ENCODE data around the gene ELOVL1. TPM values are rescaled to one million over a fixed set of nuclear protein-coding genes. Genes with fewer than 3 reads are reported as not detected.

The ELOVL1 gene
- total RNA-seq, 2 donors from 2014 or later: 24.3 to 41.4 TPM

DNA sequence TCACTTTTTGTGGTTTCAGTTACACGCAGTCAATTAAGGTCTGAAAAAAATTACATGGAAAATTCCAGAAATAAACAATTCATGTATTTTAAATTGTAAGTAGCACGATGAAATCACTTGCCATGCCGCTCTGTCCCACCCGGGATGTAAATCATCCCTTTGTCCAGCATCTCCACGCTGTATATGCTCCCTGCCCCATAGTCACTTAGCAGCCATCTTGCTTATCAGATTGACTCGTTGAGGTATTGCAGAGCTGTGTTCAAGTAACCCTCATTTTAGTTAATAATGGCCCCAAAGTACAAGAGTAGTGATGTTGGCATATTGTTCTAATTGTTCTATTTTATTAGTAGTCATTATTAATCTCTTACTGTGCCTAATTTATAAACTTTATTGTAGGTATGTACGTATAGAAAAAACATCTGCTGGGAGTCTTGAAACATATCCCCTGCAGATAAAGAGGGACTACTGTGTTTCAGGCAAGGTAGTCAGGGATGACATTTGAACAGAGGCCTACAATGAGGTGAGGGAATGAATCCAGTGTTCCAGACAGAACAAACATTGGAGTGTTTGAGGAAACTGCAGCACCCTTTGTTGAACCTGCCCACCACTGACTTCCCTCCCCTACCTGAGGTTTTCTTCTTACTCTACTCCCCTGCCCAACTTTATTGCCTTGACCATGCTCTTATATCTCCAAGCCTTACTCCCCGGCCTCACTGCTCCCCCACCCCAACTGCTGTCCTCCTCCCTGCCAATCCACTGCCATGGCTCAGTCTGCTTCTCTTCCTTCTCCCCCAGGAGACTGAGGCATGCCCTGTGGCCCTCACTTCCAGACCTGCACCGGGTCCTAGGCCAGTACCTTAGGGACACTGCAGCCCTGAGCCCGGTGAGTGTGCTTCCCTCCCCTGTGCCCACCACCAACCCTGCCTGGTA, 16.1 kb downstream of the ELOVL1 start:
- Histone ChIP-seq H3K27me3 (no peaks in the 10 kb centered on the region), H3K4me3 (no peak overlapping the region), H3K4me1 (peaks cover 0 to 26% of the 10 kb centered on the region in 2 donors), H3K27ac (no peak overlapping the region), H3K9me3 (no peaks in the 10 kb centered on the region), H3K36me3 (no peaks in the 10 kb centered on the region)
- DNase-seq (ENCODE audit: low spot score): no peak
- TF ChIP-seq, protein P1, sequence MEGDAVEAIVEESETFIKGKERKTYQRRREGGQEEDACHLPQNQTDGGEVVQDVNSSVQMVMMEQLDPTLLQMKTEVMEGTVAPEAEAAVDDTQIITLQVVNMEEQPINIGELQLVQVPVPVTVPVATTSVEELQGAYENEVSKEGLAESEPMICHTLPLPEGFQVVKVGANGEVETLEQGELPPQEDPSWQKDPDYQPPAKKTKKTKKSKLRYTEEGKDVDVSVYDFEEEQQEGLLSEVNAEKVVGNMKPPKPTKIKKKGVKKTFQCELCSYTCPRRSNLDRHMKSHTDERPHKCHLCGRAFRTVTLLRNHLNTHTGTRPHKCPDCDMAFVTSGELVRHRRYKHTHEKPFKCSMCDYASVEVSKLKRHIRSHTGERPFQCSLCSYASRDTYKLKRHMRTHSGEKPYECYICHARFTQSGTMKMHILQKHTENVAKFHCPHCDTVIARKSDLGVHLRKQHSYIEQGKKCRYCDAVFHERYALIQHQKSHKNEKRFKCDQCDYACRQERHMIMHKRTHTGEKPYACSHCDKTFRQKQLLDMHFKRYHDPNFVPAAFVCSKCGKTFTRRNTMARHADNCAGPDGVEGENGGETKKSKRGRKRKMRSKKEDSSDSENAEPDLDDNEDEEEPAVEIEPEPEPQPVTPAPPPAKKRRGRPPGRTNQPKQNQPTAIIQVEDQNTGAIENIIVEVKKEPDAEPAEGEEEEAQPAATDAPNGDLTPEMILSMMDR (IDR thresholded peaks at IDR 0.05): no peak

DNA sequence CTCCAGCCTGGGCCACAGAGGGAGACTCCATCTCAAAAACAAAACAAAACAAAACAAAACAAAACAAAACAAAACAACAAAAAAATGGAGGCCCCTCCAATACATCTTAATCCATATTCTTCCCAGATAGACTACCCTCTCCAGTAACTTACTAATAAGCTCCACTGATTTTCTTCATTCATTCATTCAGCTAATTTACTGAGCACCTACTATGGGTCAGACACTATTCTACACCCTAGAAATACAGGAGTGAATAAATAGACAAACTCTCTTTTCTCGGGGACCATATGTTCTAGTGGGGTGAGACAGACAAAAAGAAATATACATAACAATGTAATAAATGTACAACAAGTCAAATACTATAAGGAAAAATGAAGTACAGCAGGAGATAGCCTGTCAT, 16.8 kb downstream of the ELOVL1 start:
- Histone ChIP-seq H3K27ac (no peak overlapping the region), H3K9me3 (no peaks in the 10 kb centered on the region), H3K4me3 (no peak overlapping the region), H3K4me1 (peaks cover 0 to 27% of the 10 kb centered on the region in 2 donors), H3K27me3 (no peaks in the 10 kb centered on the region), H3K36me3 (no peaks in the 10 kb centered on the region)
- TF ChIP-seq, protein P1 (IDR thresholded peaks at IDR 0.05): no peak
- no peak for DNase-seq (ENCODE audit: low spot score)

- H3K27ac ChIP-seq: peak overlapping the region; percentile 87 to 91
- no peaks in the 10 kb centered on the region for H3K27me3 ChIP-seq
- no peak for DNase-seq (ENCODE audit: low spot score)
- no peaks in the 10 kb centered on the region for H3K36me3 ChIP-seq
- H3K4me1 ChIP-seq: peaks cover 0 to 38% of the 10 kb centered on the region in 2 donors
- no peaks in the 10 kb centered on the region for H3K9me3 ChIP-seq
- TF ChIP-seq, protein P1 (IDR thresholded peaks at IDR 0.05): no peak
- peak overlapping the region; percentile 41 to 54 for H3K4me3 ChIP-seq
These were observed 18.1 kb downstream of the ELOVL1 start for GRCh38 chr1:43349594-43350306.

- Histone ChIP-seq H3K27ac (peak overlapping the region; percentile 87 to 91), H3K27me3 (no peaks in the 10 kb centered on the region), H3K4me1 (peaks cover 0 to 45% of the 10 kb centered on the region in 2 donors), H3K36me3 (no peaks in the 10 kb centered on the region), H3K4me3 (peak overlapping the region; percentile 41 to 54), H3K9me3 (no peaks in the 10 kb centered on the region)
- TF ChIP-seq, protein P1 (IDR thresholded peaks at IDR 0.05): no peak
- DNase-seq (ENCODE audit: low spot score): peak; percentile 78
These were observed 18.8 kb downstream of the ELOVL1 start for GRCh38 chr1:43348809-43349593.

- Histone ChIP-seq H3K4me3 (peak overlapping the region; percentile 41 to 54), H3K9me3 (no peaks in the 10 kb centered on the region), H3K36me3 (no peaks in the 10 kb centered on the region), H3K27me3 (no peaks in the 10 kb centered on the region), H3K27ac (peak overlapping the region; percentile 87 to 91), H3K4me1 (peaks cover 0 to 52% of the 10 kb centered on the region in 2 donors)
- no peak for DNase-seq (ENCODE audit: low spot score)
- TF ChIP-seq, protein P1 (IDR thresholded peaks at IDR 0.05): no peak
These were observed 19.4 kb downstream of the ELOVL1 start for GRCh38 chr1:43348343-43348808.

Measured in right atrium auricular region (tissue), 2 donors.